Neural progenitor cell (in vitro differentiated cells): ENCODE measurements around the gene GMPPB. TPM values are rescaled to one million over a fixed set of nuclear protein-coding genes. Genes with fewer than 3 reads are reported as not detected.

Source experiments
- DNase-seq: peaks from one replicate; pipeline ENCODE4 v3.0.0-alpha.2; 2016; ENCODE audit warnings: low spot score
- H2AFZ ChIP-seq: fragments of 200-600 bp; sonication (generic); replicated peaks from 2 replicates; pipeline ENCODE4 v1.6.1; 2016; ENCODE audit warnings: antibody characterized with exemption
- H3F3A ChIP-seq: fragments of 200-600 bp; sonication (generic); 2 replicates; pipeline ENCODE4 v1.6.1; 2016; ENCODE audit warnings: antibody characterized with exemption, low read depth
- H3K27ac ChIP-seq: fragments of 200-600 bp; sonication (generic); 2 replicates; pipeline ENCODE4 v1.5.1; 2016; ENCODE audit warnings: mild to moderate bottlenecking
- H3K27me3 ChIP-seq: fragments of 200-600 bp; sonication (generic); 2 replicates; pipeline ENCODE4 v1.6.1; 2016; ENCODE audit warnings: mild to moderate bottlenecking, moderate library complexity
- H3K36me3 ChIP-seq: fragments of 200-600 bp; sonication (generic); 2 replicates; pipeline ENCODE4 v1.5.1; 2016
- H3K4me1 ChIP-seq: fragments of 200-600 bp; sonication (generic); 2 replicates; pipeline ENCODE4 v1.6.1; 2016; ENCODE audit warnings: mixed run types
- H3K4me2 ChIP-seq: fragments of 200-600 bp; sonication (generic); 2 replicates; pipeline ENCODE4 v1.6.1; 2016
- H3K4me3 ChIP-seq: fragments of 200-600 bp; sonication (generic); 2 replicates; pipeline ENCODE4 v1.5.1; 2016
- H3K79me2 ChIP-seq: fragments of 200-600 bp; sonication (generic); 2 replicates; pipeline ENCODE4 v1.6.1; 2016; ENCODE audit warnings: low read depth
- H3K9ac ChIP-seq: fragments of 200-600 bp; sonication (generic); 2 replicates; pipeline ENCODE4 v1.6.1; 2016
- H3K9me3 ChIP-seq: fragments of 200-600 bp; sonication (generic); 2 replicates; pipeline ENCODE4 v1.5.1; 2016; ENCODE audit warnings: low read depth
- H4K20me1 ChIP-seq: fragments of 200-600 bp; sonication (generic); 2 replicates; pipeline ENCODE4 v1.6.1; 2016; ENCODE audit warnings: low read depth
- H3K27ac Mint-ChIP-seq: 3 replicates; pipeline ENCODE4 v1.8.0; 2021; ENCODE audit warnings: mixed read lengths
- H3K27me3 Mint-ChIP-seq: 2 replicates; pipeline ENCODE4 v1.8.0; 2022; ENCODE audit warnings: low read depth, mild to moderate bottlenecking, inconsistent platforms, moderate library complexity, mixed read lengths; ENCODE audit not compliant: insufficient read depth
- H3K36me3 Mint-ChIP-seq: 3 replicates; pipeline ENCODE4 v1.8.0; 2021; ENCODE audit warnings: mixed read lengths
- H3K4me1 Mint-ChIP-seq: 3 replicates; pipeline ENCODE4 v1.8.0; 2021; ENCODE audit warnings: mixed read lengths
- H3K4me3 Mint-ChIP-seq: 3 replicates; pipeline ENCODE4 v1.8.0; 2021; ENCODE audit warnings: mild to moderate bottlenecking, moderate library complexity, mixed read lengths
- H3K9me3 Mint-ChIP-seq: 3 replicates; pipeline ENCODE4 v1.8.0; 2020; ENCODE audit warnings: mixed read lengths
- CTCF ChIP-seq: fragments of 200-600 bp; sonication (generic); IDR thresholded peaks from 2 replicates; pipeline ENCODE4 v1.5.1; 2017; ENCODE audit warnings: antibody characterized with exemption, mild to moderate bottlenecking
- EZH2 ChIP-seq: fragments of 200-600 bp; sonication (generic); IDR thresholded peaks from 2 replicates; pipeline ENCODE4 v1.6.1; 2017; ENCODE audit warnings: antibody characterized with exemption, mild to moderate bottlenecking, moderate library complexity
- EZH2phosphoT487 ChIP-seq: fragments of 200-600 bp; sonication (generic); IDR thresholded peaks from 2 replicates; pipeline ENCODE4 v1.6.1; 2017; ENCODE audit warnings: antibody characterized with exemption
- total RNA-seq: library from RNA; depleted of rRNA; stranded (reverse); fragments of >200 nt; gene quantifications from 2 replicates; pipeline ENCODE4 v1.2.3, GENCODE V29; 2015; ENCODE audit warnings: low replicate concordance

Gene GMPPB
- total RNA-seq, 1 donor from 2014 or later = 10.6 TPM

- Histone ChIP-seq H3K79me2 (no peaks in the 10 kb centered on the region), H3K4me2 (no peak overlapping the region), H3K9me3 (no peaks in the 10 kb centered on the region), H3K27ac (no peak overlapping the region), H3K4me3 (no peak overlapping the region), H3K4me1 (peaks cover 3% of the 10 kb centered on the region), H4K20me1 (no peaks in the 10 kb centered on the region), H3F3A (peaks cover 22% of the 10 kb centered on the region), H3K36me3 (no peaks in the 10 kb centered on the region), H3K27me3 (peaks cover 8% of the 10 kb centered on the region), H2AFZ (no peak overlapping the region), H3K9ac (no peak overlapping the region)
- no peak for DNase-seq
- Mint-ChIP-seq H3K4me1 (peaks cover 8% of the 10 kb centered on the region), H3K27ac (no peak overlapping the region), H3K9me3 (no peaks in the 10 kb centered on the region), H3K27me3 (no peaks in the 10 kb centered on the region), H3K4me3 (no peak overlapping the region), H3K36me3 (peaks cover 3% of the 10 kb centered on the region)
- TF ChIP-seq EZH2phosphoT487 (no peak), CTCF (no peak), EZH2 (no peak)
Measured at GRCh38 chr3:49715611-49716121, 8.1 kb downstream of the GMPPB start.

DNA sequence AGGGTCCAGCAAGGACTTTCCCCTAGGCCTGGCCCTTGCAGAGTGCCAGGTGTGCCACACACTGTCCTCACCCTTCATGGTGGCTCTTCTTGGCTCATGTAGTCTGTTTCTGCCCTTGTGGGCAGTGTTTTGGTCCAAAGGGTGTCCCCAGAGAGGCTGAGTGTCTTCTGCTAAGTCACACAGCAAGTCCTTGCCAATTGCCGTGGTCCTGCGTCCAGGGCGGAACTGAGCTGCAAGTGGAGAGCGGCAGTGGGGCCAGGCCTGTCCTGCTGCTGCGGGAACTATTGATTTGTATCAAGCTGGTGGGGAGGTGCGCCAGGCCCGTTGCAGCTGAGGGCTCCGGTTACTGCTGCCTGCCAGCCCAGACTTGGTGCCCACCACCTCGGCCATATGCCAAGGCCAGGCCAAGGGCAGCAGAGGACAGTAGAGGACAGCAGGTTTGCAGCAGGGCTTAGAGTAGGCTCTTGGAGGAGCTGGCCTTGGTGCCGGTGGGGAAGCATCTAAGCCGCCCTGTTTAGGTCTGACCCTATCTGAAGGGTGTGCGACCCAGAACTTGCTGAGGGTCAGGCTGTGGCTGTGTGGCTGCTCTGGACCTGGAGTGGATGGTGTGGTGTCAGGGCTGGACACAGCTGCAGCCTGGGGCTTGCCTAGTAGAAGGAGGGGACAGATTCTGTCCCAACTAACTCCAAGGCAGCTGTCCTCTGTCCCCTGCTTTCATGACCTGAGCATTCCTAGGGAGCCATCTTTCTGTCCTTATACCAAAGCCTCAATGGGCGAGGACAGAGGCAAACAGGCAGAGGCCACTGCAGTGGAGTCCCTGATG is 8.8 kb downstream of the GMPPB start:
- H3K27me3 ChIP-seq = peaks cover 8% of the 10 kb centered on the region
- H3F3A ChIP-seq = peaks cover 14% of the 10 kb centered on the region
- H3K4me3 ChIP-seq = no peak overlapping the region
- H3K27me3 Mint-ChIP-seq = no peaks in the 10 kb centered on the region
- no peaks in the 10 kb centered on the region for H4K20me1 ChIP-seq
- H2AFZ ChIP-seq = no peak overlapping the region
- H3K4me2 ChIP-seq = no peak overlapping the region
- H3K9ac ChIP-seq = no peak overlapping the region
- TF ChIP-seq EZH2 (no peak), EZH2phosphoT487 (no peak), CTCF (no peak)
- no peak overlapping the region for H3K27ac Mint-ChIP-seq
- no peaks in the 10 kb centered on the region for H3K9me3 ChIP-seq
- no peaks in the 10 kb centered on the region for H3K9me3 Mint-ChIP-seq
- H3K4me1 Mint-ChIP-seq = peaks cover 8% of the 10 kb centered on the region
- peaks cover 3% of the 10 kb centered on the region for H3K36me3 Mint-ChIP-seq
- no peaks in the 10 kb centered on the region for H3K79me2 ChIP-seq
- H3K4me1 ChIP-seq = peaks cover 3% of the 10 kb centered on the region
- no peaks in the 10 kb centered on the region for H3K36me3 ChIP-seq
- H3K27ac ChIP-seq = no peak overlapping the region
- no peak for DNase-seq
- H3K4me3 Mint-ChIP-seq = no peak overlapping the region

DNA sequence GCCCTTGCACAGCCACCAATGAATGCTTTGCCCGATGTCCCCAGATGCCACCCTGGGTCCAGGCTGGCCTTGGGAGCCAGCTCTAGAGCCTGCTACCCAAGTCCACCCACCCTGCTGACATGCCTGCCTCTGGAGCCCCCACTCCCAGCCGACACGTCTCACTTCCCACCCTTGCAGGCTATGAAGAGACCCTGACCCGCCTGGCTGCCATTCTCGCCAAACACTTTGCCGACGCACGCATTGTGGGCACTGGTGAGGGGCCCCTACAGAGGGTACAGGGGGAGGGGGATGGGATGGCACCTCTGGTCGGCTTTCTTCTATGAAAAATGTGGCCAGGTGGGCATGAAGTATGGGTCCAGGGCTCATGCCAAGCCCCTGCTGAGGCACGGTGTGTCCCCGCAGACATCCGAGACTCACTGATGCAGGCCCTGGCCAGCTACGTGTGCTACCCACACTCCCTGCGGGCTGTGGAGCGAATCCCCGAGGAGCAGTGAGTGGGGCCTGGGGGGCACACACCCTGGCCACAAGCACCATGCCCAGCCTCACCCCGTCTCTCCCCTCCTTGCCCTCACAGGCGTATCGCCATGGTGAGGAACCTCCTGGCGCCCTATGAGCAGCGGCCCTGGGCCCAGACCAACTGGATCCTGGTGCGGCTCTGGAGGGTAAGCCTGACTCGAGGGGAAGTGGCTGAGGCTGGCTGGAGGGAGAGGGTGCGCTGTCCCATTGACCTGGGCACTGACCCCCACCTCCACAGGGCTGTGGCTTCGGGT is 10.2 kb downstream of the GMPPB start:
- H3K4me3 Mint-ChIP-seq = no peak overlapping the region
- peaks cover 4% of the 10 kb centered on the region for H3K27me3 ChIP-seq
- H3K36me3 Mint-ChIP-seq = no peaks in the 10 kb centered on the region
- peaks cover under 1% of the 10 kb centered on the region for H3K4me1 Mint-ChIP-seq
- no peak overlapping the region for H2AFZ ChIP-seq
- no peak overlapping the region for H3K9ac ChIP-seq
- no peak overlapping the region for H3K4me3 ChIP-seq
- TF ChIP-seq EZH2 = no peak
- no peak for TF ChIP-seq CTCF
- TF ChIP-seq EZH2phosphoT487 = no peak
- no peaks in the 10 kb centered on the region for H4K20me1 ChIP-seq
- H3K9me3 Mint-ChIP-seq = no peaks in the 10 kb centered on the region
- H3K4me1 ChIP-seq = no peaks in the 10 kb centered on the region
- H3K27ac ChIP-seq = no peak overlapping the region
- DNase-seq = no peak
- H3K27me3 Mint-ChIP-seq = no peaks in the 10 kb centered on the region
- H3K4me2 ChIP-seq = no peak overlapping the region
- no peaks in the 10 kb centered on the region for H3K36me3 ChIP-seq
- no peaks in the 10 kb centered on the region for H3K79me2 ChIP-seq
- H3K9me3 ChIP-seq = no peaks in the 10 kb centered on the region
- H3F3A ChIP-seq = peaks cover 1% of the 10 kb centered on the region
- no peak overlapping the region for H3K27ac Mint-ChIP-seq
